IMR-90 (cell line): ENCODE data around the gene CFAP210. TPM values are rescaled to one million over a fixed set of nuclear protein-coding genes. Genes with fewer than 3 reads are reported as not detected.

ENCODE experiments used
- ATAC-seq: fragments of 200-7000 bp; cut with Tn5 transposase; 2 replicates; pipeline ENCODE4 v1.9.1; 2020; ENCODE audit warnings: low read depth, mild to moderate bottlenecking, moderate library complexity
- BruUV-seq: library from RNA; stranded (reverse); fragments of 400-500 nt; replicated peaks from 2 replicates; lab custom pipeline; 2021; lab: Mats Ljungman, UMichigan
- CTCF ChIA-PET: fragments of 300-600 bp; formaldehyde crosslinking; extraction: SDS; loops from one replicate; lab custom pipeline; 2021; ENCODE audit warnings: antibody characterized with exemption; lab: Yijun Ruan, JAX
- POLR2A ChIA-PET: fragments of 300-600 bp; sonication (Branson Sonifier 250); formaldehyde crosslinking; loops from one replicate; lab custom pipeline; 2022; ENCODE audit warnings: antibody characterized with exemption; ENCODE audit not compliant: unreplicated experiment; lab: Charles Lee
- DNase-seq: peaks from one replicate; pipeline ENCODE4 v3.0.0; 2013
- H2AFZ ChIP-seq: replicated peaks from 2 replicates; pipeline ENCODE3; 2013; ENCODE audit warnings: low read length, mild to moderate bottlenecking; ENCODE audit not compliant: poor library complexity
- H2AK5ac ChIP-seq: 2 replicates; pipeline ENCODE4 v1.6.1; 2013; ENCODE audit warnings: low read depth, low read length, inconsistent platforms
- H2AK9ac ChIP-seq: replicated peaks from 2 replicates; pipeline ENCODE3; 2013; ENCODE audit warnings: mild to moderate bottlenecking, low read depth, low read length, moderate library complexity; ENCODE audit not compliant: poor library complexity
- H2BK120ac ChIP-seq: 2 replicates; pipeline ENCODE4 v1.6.1; 2013; ENCODE audit warnings: low read depth, low read length, inconsistent platforms
- H2BK15ac ChIP-seq: 3 replicates; pipeline ENCODE4 v1.6.1; 2013; ENCODE audit warnings: low read depth, low read length, inconsistent platforms
- H2BK20ac ChIP-seq: 2 replicates; pipeline ENCODE4 v1.6.1; 2013; ENCODE audit warnings: low read depth, mild to moderate bottlenecking, inconsistent platforms, low read length, moderate library complexity
- H2BK5ac ChIP-seq: 2 replicates; pipeline ENCODE4 v1.6.1; 2013; ENCODE audit warnings: mild to moderate bottlenecking, low read depth, low read length, inconsistent platforms; ENCODE audit not compliant: poor library complexity, severe bottlenecking
- H3K14ac ChIP-seq: replicated peaks from 2 replicates; pipeline ENCODE4 v1.6.1; 2013; ENCODE audit warnings: low read depth, low read length, inconsistent platforms
- H3K18ac ChIP-seq: 2 replicates; pipeline ENCODE4 v1.6.1; 2013; ENCODE audit warnings: low read depth, low read length, control low read depth
- H3K23ac ChIP-seq: 2 replicates; pipeline ENCODE4 v1.6.1; 2013; ENCODE audit warnings: low read depth, low read length, inconsistent platforms
- H3K27ac ChIP-seq: 2 replicates; pipeline ENCODE4 v1.5.1; 2013; ENCODE audit warnings: mild to moderate bottlenecking, control low read depth, low read length; ENCODE audit not compliant: insufficient read depth
- H3K27me3 ChIP-seq: 2 replicates; pipeline ENCODE4 v1.6.1; 2013; ENCODE audit warnings: low read length; ENCODE audit not compliant: control insufficient read depth, insufficient read depth
- H3K36me3 ChIP-seq: 2 replicates; pipeline ENCODE4 v1.6.1; 2013; ENCODE audit warnings: low read length, mixed read lengths; ENCODE audit not compliant: control insufficient read depth, insufficient read depth
- H3K4ac ChIP-seq: 2 replicates; pipeline ENCODE4 v1.6.1; 2013; ENCODE audit warnings: low read depth, low read length, inconsistent platforms
- H3K4me1 ChIP-seq: 2 replicates; pipeline ENCODE4 v1.6.1; 2013; ENCODE audit warnings: low read length, mixed read lengths; ENCODE audit not compliant: control insufficient read depth, insufficient read depth
- H3K4me2 ChIP-seq: 2 replicates; pipeline ENCODE4 v1.6.1; 2013; ENCODE audit warnings: low read depth, mild to moderate bottlenecking, control low read depth, low read length, moderate library complexity
- H3K4me3 ChIP-seq: 2 replicates; pipeline ENCODE4 v1.5.1; 2013; ENCODE audit warnings: low read depth, mild to moderate bottlenecking, control low read depth, low read length, moderate library complexity; ENCODE audit not compliant: insufficient read depth
- H3K56ac ChIP-seq: 2 replicates; pipeline ENCODE4 v1.6.1; 2013; ENCODE audit warnings: low read length, inconsistent platforms; ENCODE audit not compliant: insufficient read depth; ENCODE audit errors: extremely low read depth
- H3K79me1 ChIP-seq, 2 experiments: 2 replicates each; pipeline ENCODE4 v1.6.1; 2013; ENCODE audit warnings: low read length in 2 of 2, inconsistent platforms in 1 of 2, low read depth in 1 of 2
- H3K9ac ChIP-seq: 2 replicates; pipeline ENCODE4 v1.6.1; 2013; ENCODE audit warnings: low read depth, low read length, control low read depth
- H3K9me1 ChIP-seq: 2 replicates; pipeline ENCODE4 v1.6.1; 2013; ENCODE audit warnings: low read length, inconsistent platforms; ENCODE audit not compliant: insufficient read depth
- H3K9me3 ChIP-seq: 2 replicates; pipeline ENCODE4 v1.6.1; 2013; ENCODE audit warnings: low read length; ENCODE audit not compliant: control insufficient read depth, insufficient read depth
- H4K20me1 ChIP-seq: 2 replicates; pipeline ENCODE4 v1.6.1; 2013; ENCODE audit warnings: low read length, inconsistent platforms; ENCODE audit not compliant: insufficient read depth
- H4K5ac ChIP-seq: 2 replicates; pipeline ENCODE4 v1.6.1; 2013; ENCODE audit warnings: mild to moderate bottlenecking, low read depth, low read length, control low read depth
- H4K8ac ChIP-seq, 2 experiments: 2 replicates each; pipeline ENCODE4 v1.6.1; 2013; ENCODE audit warnings: low read depth in 2 of 2, low read length in 2 of 2, control low read depth in 1 of 2, inconsistent platforms in 1 of 2
- H4K91ac ChIP-seq: 2 replicates; pipeline ENCODE4 v1.6.1; 2013; ENCODE audit warnings: low read depth, low read length, inconsistent platforms; ENCODE audit not compliant: insufficient read depth
- BHLHE40 ChIP-seq: fragments of 150-350 bp; IDR thresholded peaks from 2 replicates; pipeline ENCODE4 v1.6.1; 2016; ENCODE audit warnings: mild to moderate bottlenecking, low read depth, low read length
- CEBPB ChIP-seq: IDR thresholded peaks from 2 replicates; pipeline ENCODE4 v1.6.1; 2012; ENCODE audit warnings: low read depth, low read length, improper control_type of control experiment
- CHD1 ChIP-seq: IDR thresholded peaks from 2 replicates; pipeline ENCODE4 v1.6.1; 2012; ENCODE audit warnings: low read depth, low read length, improper control_type of control experiment
- FOS ChIP-seq: fragments of 150-350 bp; IDR thresholded peaks from 2 replicates; pipeline ENCODE4 v1.6.1; 2016; ENCODE audit warnings: low read depth, low read length
- MAFK ChIP-seq: IDR thresholded peaks from 2 replicates; pipeline ENCODE4 v1.6.1; 2012; ENCODE audit warnings: low read depth, low read length, improper control_type of control experiment
- MAZ ChIP-seq: IDR thresholded peaks from 2 replicates; pipeline ENCODE4 v1.6.1; 2012; ENCODE audit warnings: low read depth, mild to moderate bottlenecking, low read length, improper control_type of control experiment, moderate library complexity, borderline replicate concordance
- MXI1 ChIP-seq: IDR thresholded peaks from 2 replicates; pipeline ENCODE4 v1.6.1; 2012; ENCODE audit warnings: low read depth, mild to moderate bottlenecking, low read length, moderate library complexity, borderline replicate concordance
- NFE2L2 ChIP-seq: fragments of 150-350 bp; IDR thresholded peaks from 2 replicates; pipeline ENCODE4 v1.6.1; 2016; ENCODE audit warnings: low read depth, mild to moderate bottlenecking, low read length
- POLR2A ChIP-seq: IDR thresholded peaks from 2 replicates; pipeline ENCODE4 v1.6.1; 2012; ENCODE audit warnings: mild to moderate bottlenecking, low read depth, low read length
- RAD21 ChIP-seq: IDR thresholded peaks from 2 replicates; pipeline ENCODE4 v1.6.1; 2012; ENCODE audit warnings: low read length, improper control_type of control experiment
- RCOR1 ChIP-seq: IDR thresholded peaks from 2 replicates; pipeline ENCODE4 v1.6.1; 2012; ENCODE audit warnings: mild to moderate bottlenecking, low read length, improper control_type of control experiment; ENCODE audit not compliant: insufficient replicate concordance
- RFX5 ChIP-seq: IDR thresholded peaks from 2 replicates; pipeline ENCODE4 v1.8.0; 2012; ENCODE audit warnings: low read depth, mild to moderate bottlenecking, low read length, moderate library complexity
- SMC3 ChIP-seq: fragments of 150-350 bp; IDR thresholded peaks from 2 replicates; pipeline ENCODE4 v1.6.1; 2016; ENCODE audit warnings: low read depth, mild to moderate bottlenecking, antibody characterized with exemption, low read length, moderate library complexity
- WGBS, 2 experiments: methylation state at CpG; one replicate each; pipeline versions ENCODE4 v1.1.5 to v1.1.7; 2013; ENCODE audit warnings: missing lambda C conversion rate in 2 of 2; ENCODE audit not compliant: insufficient read length in 1 of 2; ENCODE audit errors: extremely low coverage in 2 of 2; 5-methylcytosine and 5-hydroxymethylcytosine counted together
- dilution Hi-C: fragments of 300-500 bp; cut with HindIII; formaldehyde crosslinking; loops from one replicate; pipeline ENCODE4 v1.14.3; 2018; ENCODE audit warnings: low sequenced_read_pairs; ENCODE audit not compliant: unreplicated experiment
- in situ Hi-C: fragments of 300-500 bp; cut with MboI; formaldehyde crosslinking; loops from 3 replicates; pipeline ENCODE4 v1.14.3; 2019; ENCODE audit warnings: low sequenced_read_pairs, inconsistent platforms, mixed read lengths
- intact Hi-C: fragments of 100-400 bp; cut with micrococcal nuclease; formaldehyde crosslinking; loops from 2 replicates; pipeline ENCODE4 v1.10.0; 2022
- polyA plus RNA-seq, 3 experiments: library from polyadenylated mRNA; depleted of rRNA; stranded (reverse); fragments of >200 nt; gene quantifications; 2 replicates each; pipeline ENCODE4 v1.2.3, GENCODE V29; 2012; ENCODE audit warnings: low replicate concordance in 1 of 3
- total RNA-seq: library from RNA; depleted of rRNA; stranded (reverse); fragments of >200 nt; gene quantifications from 2 replicates; pipeline ENCODE4 v1.2.3, GENCODE V29; 2012
- TF ChIP-seq, protein P1 (sequence below): fragments of 150-350 bp; IDR thresholded peaks from 2 replicates; pipeline ENCODE4 v1.6.1; 2017; ENCODE audit warnings: mild to moderate bottlenecking, antibody characterized with exemption, low read length, low read depth
- TF ChIP-seq, protein P2 (sequence below): conservative IDR thresholded peaks from 2 replicates; pipeline ENCODE4 v1.5.1; 2012; ENCODE audit warnings: mild to moderate bottlenecking, low read depth, low read length, improper control_type of control experiment
- TF ChIP-seq, protein P3 (sequence below): fragments of 150-350 bp; IDR thresholded peaks from 2 replicates; pipeline ENCODE4 v1.6.1; 2016; ENCODE audit warnings: low read depth, mild to moderate bottlenecking, low read length, moderate library complexity, borderline replicate concordance

Gene CFAP210
- total and polyA plus RNA-seq, 2 of the 4 experiments (the other 2 are of a cell fraction): not detected

DNA sequence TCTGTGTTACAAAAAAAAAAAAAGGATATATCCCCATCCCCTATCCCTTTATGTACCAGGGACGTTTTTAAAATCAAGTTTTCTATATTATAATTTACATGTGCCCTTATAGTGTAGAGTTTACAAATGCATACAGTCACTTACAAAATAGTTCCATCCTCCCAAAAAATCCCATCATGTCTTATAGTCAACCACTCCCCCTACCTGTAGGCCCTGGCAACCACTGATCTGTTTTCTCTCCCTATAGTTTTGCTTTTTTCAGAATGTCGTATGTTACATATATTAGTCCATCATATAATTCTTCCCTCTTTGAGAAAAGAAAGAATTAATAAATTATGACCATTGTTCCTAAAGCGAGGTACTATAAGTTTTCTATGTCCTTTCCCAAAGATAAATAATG is 17.8 kb downstream of the CFAP210 start:
- dilution Hi-C loops: no loop called here
- Histone ChIP-seq H3K27ac (no peak overlapping the region), H3K79me1 (no peaks in the 10 kb centered on the region), H4K5ac (no peak overlapping the region), H2AK9ac (no peak overlapping the region), H2BK120ac (no peak overlapping the region), H2BK5ac (no peak overlapping the region), H3K56ac (no peak overlapping the region), H3K4me3 (no peak overlapping the region), H2BK15ac (no peak overlapping the region), H2AFZ (no peak overlapping the region), H4K8ac (no peak overlapping the region), H3K18ac (no peak overlapping the region), H3K9ac (no peak overlapping the region), H4K91ac (no peak overlapping the region), H2BK20ac (no peak overlapping the region), H3K9me1 (no peaks in the 10 kb centered on the region), H3K23ac (no peak overlapping the region), H2AK5ac (no peak overlapping the region), H3K9me3 (no peaks in the 10 kb centered on the region), H3K36me3 (no peaks in the 10 kb centered on the region), H3K4ac (no peak overlapping the region), H3K14ac (no peak overlapping the region), H3K4me2 (no peak overlapping the region), H3K27me3 (0 out of 2 replicates have a peak, but pooled peaks cover 1% of the 10 kb centered on the region), H3K4me1 (no peaks in the 10 kb centered on the region), H4K20me1 (no peaks in the 10 kb centered on the region)
- no peak for TF ChIP-seq RFX5
- TF ChIP-seq CEBPB: no peak
- no peak for TF ChIP-seq BHLHE40
- TF ChIP-seq MXI1: no peak
- no peak for TF ChIP-seq NFE2L2
- TF ChIP-seq, protein P1, sequence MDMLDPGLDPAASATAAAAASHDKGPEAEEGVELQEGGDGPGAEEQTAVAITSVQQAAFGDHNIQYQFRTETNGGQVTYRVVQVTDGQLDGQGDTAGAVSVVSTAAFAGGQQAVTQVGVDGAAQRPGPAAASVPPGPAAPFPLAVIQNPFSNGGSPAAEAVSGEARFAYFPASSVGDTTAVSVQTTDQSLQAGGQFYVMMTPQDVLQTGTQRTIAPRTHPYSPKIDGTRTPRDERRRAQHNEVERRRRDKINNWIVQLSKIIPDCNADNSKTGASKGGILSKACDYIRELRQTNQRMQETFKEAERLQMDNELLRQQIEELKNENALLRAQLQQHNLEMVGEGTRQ: no peak
- TF ChIP-seq SMC3: no peak
- no peak for TF ChIP-seq FOS
- TF ChIP-seq MAZ: no peak
- TF ChIP-seq POLR2A: no peak
- TF ChIP-seq CHD1: no peak
- TF ChIP-seq RCOR1: no peak
- TF ChIP-seq, protein P2, sequence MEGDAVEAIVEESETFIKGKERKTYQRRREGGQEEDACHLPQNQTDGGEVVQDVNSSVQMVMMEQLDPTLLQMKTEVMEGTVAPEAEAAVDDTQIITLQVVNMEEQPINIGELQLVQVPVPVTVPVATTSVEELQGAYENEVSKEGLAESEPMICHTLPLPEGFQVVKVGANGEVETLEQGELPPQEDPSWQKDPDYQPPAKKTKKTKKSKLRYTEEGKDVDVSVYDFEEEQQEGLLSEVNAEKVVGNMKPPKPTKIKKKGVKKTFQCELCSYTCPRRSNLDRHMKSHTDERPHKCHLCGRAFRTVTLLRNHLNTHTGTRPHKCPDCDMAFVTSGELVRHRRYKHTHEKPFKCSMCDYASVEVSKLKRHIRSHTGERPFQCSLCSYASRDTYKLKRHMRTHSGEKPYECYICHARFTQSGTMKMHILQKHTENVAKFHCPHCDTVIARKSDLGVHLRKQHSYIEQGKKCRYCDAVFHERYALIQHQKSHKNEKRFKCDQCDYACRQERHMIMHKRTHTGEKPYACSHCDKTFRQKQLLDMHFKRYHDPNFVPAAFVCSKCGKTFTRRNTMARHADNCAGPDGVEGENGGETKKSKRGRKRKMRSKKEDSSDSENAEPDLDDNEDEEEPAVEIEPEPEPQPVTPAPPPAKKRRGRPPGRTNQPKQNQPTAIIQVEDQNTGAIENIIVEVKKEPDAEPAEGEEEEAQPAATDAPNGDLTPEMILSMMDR: no peak
- no peak for TF ChIP-seq MAFK
- TF ChIP-seq RAD21: no peak
- TF ChIP-seq, protein P3, sequence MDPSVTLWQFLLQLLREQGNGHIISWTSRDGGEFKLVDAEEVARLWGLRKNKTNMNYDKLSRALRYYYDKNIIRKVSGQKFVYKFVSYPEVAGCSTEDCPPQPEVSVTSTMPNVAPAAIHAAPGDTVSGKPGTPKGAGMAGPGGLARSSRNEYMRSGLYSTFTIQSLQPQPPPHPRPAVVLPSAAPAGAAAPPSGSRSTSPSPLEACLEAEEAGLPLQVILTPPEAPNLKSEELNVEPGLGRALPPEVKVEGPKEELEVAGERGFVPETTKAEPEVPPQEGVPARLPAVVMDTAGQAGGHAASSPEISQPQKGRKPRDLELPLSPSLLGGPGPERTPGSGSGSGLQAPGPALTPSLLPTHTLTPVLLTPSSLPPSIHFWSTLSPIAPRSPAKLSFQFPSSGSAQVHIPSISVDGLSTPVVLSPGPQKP: no peak
- CTCF ChIA-PET: no interaction called here
- intact Hi-C loops: no loop called here
- no CpG with 5 or more reads among the region's 3 CpGs for WGBS, 2 experiments
- DNase-seq (no peak), ATAC-seq (no peak)
- POLR2A ChIA-PET: no interaction called here
- no TSS peak for BruUV-seq
- in situ Hi-C loops: no loop called here
